ENCODE results near the gene ADGRB2.

The ADGRB2 gene

DNA sequence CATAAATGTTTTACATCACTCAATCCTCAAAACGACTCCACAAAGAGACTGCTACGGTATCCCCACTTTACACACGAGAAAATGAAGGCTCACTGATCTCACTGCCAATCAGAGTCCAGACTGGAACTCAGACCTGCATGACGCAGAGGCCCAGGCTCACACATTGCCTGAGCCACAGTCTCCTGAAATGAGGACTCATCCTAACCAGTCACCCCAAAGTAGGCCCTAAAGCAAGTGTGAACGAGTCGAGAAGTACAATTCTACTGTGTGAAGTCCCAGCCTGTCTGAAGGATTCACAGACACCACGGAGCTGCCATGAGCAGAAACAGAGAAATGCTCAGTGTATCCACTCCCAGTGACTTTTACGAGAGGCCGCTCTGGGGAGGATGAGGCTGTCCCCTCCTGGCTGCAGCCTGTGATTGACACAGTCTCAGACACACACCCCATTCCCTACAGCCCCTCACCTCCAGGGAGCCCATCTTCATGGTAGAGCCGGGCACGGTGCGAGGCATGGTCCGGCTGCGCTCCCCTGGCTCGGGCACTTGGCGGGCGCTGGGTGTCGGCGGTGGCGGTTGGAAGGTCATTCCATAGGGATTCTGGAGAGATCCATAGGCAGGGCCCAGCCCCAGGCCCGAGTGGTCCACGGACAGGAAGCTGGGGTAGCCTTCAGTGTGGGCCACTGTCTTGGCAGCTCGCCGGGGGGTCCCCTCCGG, 33.6 kb downstream of the ADGRB2 start:
- TF ChIP-seq POLR2A (IDR thresholded peaks at IDR 0.05; ENCODE audit: low read depth, low read length): no peak
- TF ChIP-seq POLR2AphosphoS5 (IDR thresholded peaks at IDR 0.05; ENCODE audit: low read depth, low read length): no peak
- TF ChIP-seq TAF1 (IDR thresholded peaks at IDR 0.05; ENCODE audit: borderline replicate concordance, low read depth, low read length): no peak
- DNase-seq (ENCODE audit: insufficient read length) (no peak), FAIRE-seq (no peak)

GRCh38 chr1:31727849-31728248, 36.3 kb downstream of the ADGRB2 start:
- TF ChIP-seq TAF1 (IDR thresholded peaks at IDR 0.05; ENCODE audit: borderline replicate concordance, low read depth, low read length) (no peak), POLR2A (IDR thresholded peaks at IDR 0.05; ENCODE audit: low read depth, low read length) (no peak), POLR2AphosphoS5 (IDR thresholded peaks at IDR 0.05; ENCODE audit: low read depth, low read length) (no peak)
- no peak for FAIRE-seq
- DNase-seq (ENCODE audit: insufficient read length): no peak

DNA sequence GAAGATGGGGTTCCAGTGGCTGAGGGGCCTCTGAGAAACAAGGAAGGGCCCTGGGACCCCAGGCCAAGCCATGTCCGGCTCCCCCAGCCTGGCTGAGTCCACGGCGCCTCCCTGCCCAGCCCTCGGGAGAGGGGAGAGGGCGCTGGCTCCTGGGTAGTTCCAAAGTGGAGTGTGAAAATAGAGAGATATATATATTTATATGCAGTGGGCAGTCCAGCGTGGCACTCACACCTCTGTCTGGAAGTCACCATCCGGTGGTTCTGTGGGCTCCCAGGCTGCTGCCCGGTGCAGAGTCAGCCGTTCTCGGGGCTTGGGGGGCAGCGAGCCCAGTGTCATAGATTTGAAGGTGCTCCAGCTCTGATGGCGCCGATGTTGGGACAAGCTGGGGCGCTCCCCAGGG, 36.9 kb downstream of the ADGRB2 start:
- no peak for FAIRE-seq
- no peak for DNase-seq (ENCODE audit: insufficient read length)
- TF ChIP-seq TAF1 (IDR thresholded peaks at IDR 0.05; ENCODE audit: borderline replicate concordance, low read depth, low read length) (no peak), POLR2AphosphoS5 (IDR thresholded peaks at IDR 0.05; ENCODE audit: low read depth, low read length) (no peak), POLR2A (IDR thresholded peaks at IDR 0.05; ENCODE audit: low read depth, low read length) (no peak)

- TF ChIP-seq POLR2AphosphoS5 (IDR thresholded peaks at IDR 0.05; ENCODE audit: low read depth, low read length) (no peak), POLR2A (IDR thresholded peaks at IDR 0.05; ENCODE audit: low read depth, low read length) (no peak), TAF1 (IDR thresholded peaks at IDR 0.05; ENCODE audit: borderline replicate concordance, low read depth, low read length) (no peak)
- no peak for FAIRE-seq
- no peak for DNase-seq (ENCODE audit: insufficient read length)
These were observed 37.4 kb downstream of the ADGRB2 start for GRCh38 chr1:31726715-31727114.

- TF ChIP-seq TAF1 (IDR thresholded peaks at IDR 0.05; ENCODE audit: borderline replicate concordance, low read depth, low read length) (no peak), POLR2AphosphoS5 (IDR thresholded peaks at IDR 0.05; ENCODE audit: low read depth, low read length) (no peak), POLR2A (IDR thresholded peaks at IDR 0.05; ENCODE audit: low read depth, low read length) (no peak)
- FAIRE-seq: no peak
- DNase-seq (ENCODE audit: insufficient read length): no peak
These were observed 38.2 kb downstream of the ADGRB2 start for GRCh38 chr1:31725777-31726535.

DNA sequence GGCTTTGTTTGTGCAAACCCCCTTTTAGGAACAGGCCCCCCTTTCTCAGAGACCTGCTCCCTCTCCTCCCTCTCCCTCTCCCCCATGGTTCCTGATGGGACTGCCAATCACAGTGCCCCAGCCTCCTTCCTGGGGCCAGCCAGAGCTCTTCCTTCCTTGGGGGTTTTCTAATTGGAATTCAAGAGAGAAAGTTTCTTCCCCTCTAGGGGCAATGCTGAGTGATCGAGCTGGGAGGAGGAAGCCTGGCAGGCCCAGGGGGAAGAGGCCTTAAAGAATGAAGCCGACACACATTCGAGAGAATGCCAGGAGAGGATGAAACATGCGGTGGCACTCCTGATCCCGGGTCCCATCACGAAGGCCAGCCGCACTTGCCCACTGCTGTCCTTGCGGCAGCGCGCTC, 39.0 kb downstream of the ADGRB2 start:
- DNase-seq (ENCODE audit: insufficient read length): no peak
- FAIRE-seq: no peak
- TF ChIP-seq POLR2AphosphoS5 (IDR thresholded peaks at IDR 0.05; ENCODE audit: low read depth, low read length) (no peak), POLR2A (IDR thresholded peaks at IDR 0.05; ENCODE audit: low read depth, low read length) (no peak), TAF1 (IDR thresholded peaks at IDR 0.05; ENCODE audit: borderline replicate concordance, low read depth, low read length) (no peak)

DNA sequence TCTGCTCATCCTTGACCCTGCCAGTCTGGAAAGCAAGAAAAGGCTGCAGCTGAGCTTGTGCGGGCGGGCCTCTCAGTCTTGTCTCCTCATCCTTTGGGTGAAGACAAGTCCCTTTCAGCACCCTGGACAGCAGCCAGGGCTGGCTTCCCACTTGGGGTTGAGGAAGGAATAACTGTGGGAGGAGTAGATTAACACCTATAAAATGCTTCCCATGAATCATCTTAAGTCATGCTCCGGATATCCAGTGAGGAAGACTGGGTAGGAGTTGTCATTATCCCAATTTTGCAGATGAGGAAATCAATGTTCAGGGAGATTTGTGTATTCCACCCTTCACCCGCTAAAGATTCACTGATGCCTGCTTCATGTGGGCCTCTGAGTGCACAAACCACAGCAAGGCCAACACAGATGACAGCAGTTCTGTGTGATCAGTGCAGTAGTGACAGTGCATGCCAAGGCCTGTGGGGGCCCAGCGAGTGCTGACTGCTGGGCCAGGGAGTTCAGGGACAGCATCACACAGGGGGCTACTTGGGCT, 40.2 kb downstream of the ADGRB2 start:
- FAIRE-seq (no peak), DNase-seq (ENCODE audit: insufficient read length) (no peak)
- no peak for TF ChIP-seq POLR2AphosphoS5 (IDR thresholded peaks at IDR 0.05; ENCODE audit: low read depth, low read length)
- TF ChIP-seq TAF1 (IDR thresholded peaks at IDR 0.05; ENCODE audit: borderline replicate concordance, low read depth, low read length): no peak
- TF ChIP-seq POLR2A (IDR thresholded peaks at IDR 0.05; ENCODE audit: low read depth, low read length): no peak

DNA sequence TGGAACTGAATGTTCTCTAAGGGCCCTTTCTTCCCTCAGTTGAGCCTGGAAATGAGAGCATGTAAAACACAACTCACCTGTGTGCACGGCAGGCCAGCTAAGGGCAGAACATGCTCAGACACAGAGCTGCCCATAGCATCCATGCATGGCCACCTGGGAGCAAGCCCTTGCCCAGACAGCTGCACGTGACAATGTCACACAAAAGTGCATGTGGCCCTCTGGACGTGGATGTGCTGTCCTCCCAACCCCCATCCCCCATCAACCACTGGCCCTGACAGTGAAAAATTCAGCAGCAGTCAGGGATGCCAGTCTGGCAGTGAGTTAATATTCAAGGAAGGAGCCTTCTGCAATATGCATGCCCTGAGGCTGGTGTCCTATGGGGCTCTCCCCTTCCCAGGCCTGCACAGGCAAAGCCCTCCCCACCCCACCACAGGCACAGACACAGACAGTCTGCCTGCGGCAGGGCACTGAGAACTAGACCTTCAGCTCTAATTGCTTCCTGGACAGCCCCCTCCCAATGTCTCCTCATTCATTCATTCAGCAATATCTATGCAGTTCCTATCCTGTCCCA, 45.7 kb downstream of the ADGRB2 start:
- FAIRE-seq: no peak
- TF ChIP-seq POLR2AphosphoS5 (IDR thresholded peaks at IDR 0.05; ENCODE audit: low read depth, low read length) (no peak), POLR2A (IDR thresholded peaks at IDR 0.05; ENCODE audit: low read depth, low read length) (no peak), TAF1 (IDR thresholded peaks at IDR 0.05; ENCODE audit: borderline replicate concordance, low read depth, low read length) (no peak)
- DNase-seq (ENCODE audit: insufficient read length): no peak

GRCh38 chr1:31717341-31717740, 46.8 kb downstream of the ADGRB2 start:
- TF ChIP-seq TAF1 (IDR thresholded peaks at IDR 0.05; ENCODE audit: borderline replicate concordance, low read depth, low read length) (no peak), POLR2AphosphoS5 (IDR thresholded peaks at IDR 0.05; ENCODE audit: low read depth, low read length) (no peak), POLR2A (IDR thresholded peaks at IDR 0.05; ENCODE audit: low read depth, low read length) (no peak)
- DNase-seq (ENCODE audit: insufficient read length) (no peak), FAIRE-seq (no peak)

DNA sequence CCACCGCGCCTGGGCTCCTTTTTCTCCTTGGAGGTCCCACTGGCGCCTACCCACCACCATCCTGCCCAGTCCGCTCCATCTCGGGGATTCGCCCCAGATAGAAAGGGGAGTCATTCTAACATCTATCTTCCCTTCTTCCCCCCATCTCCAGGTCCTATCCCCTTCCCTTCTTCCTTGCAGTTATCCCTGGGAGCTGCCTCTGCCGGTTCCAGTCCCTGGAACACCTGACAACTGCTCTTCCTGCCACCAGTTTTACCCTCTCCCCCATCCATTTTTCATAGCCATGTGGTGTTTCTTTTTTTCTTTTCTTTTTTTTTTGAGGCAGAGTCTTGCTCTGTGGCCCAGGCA, 48.3 kb downstream of the ADGRB2 start:
- no peak for FAIRE-seq
- no peak for TF ChIP-seq POLR2A (IDR thresholded peaks at IDR 0.05; ENCODE audit: low read depth, low read length)
- DNase-seq (ENCODE audit: insufficient read length): no peak

GRCh38 chr1:31715087-31715872, 48.9 kb downstream of the ADGRB2 start:
- no peak for TF ChIP-seq POLR2AphosphoS5 (IDR thresholded peaks at IDR 0.05; ENCODE audit: low read depth, low read length)
- no peak for TF ChIP-seq TAF1 (IDR thresholded peaks at IDR 0.05; ENCODE audit: borderline replicate concordance, low read depth, low read length)
- no peak for TF ChIP-seq POLR2A (IDR thresholded peaks at IDR 0.05; ENCODE audit: low read depth, low read length)
- no peak for FAIRE-seq
- peak; percentile 63 for DNase-seq (ENCODE audit: insufficient read length)

All from GM12892 (cell line).